Glutamatergic neuron (in vitro differentiated cells): ENCODE results near the gene SCRN3. TPM values are rescaled to one million over a fixed set of nuclear protein-coding genes. Genes with fewer than 3 reads are reported as not detected.
"Not testable (repeated sequence)": the region's sequence is repeated elsewhere in the genome, so short reads cannot be mapped to it uniquely, and the experiment has no call there.

Experiments
- DNase-seq: peaks from one replicate; pipeline ENCODE4 v3.0.0; 2022
- H3K27ac Mint-ChIP-seq: one replicate; pipeline ENCODE4 v1.8.0; 2020; ENCODE audit warnings: mild to moderate bottlenecking, mixed read lengths, inconsistent platforms; ENCODE audit not compliant: unreplicated experiment
- H3K27me3 Mint-ChIP-seq: one replicate; pipeline ENCODE4 v1.8.0; 2020; ENCODE audit warnings: mild to moderate bottlenecking, moderate library complexity, mixed read lengths, inconsistent platforms; ENCODE audit not compliant: unreplicated experiment
- H3K36me3 Mint-ChIP-seq: one replicate; pipeline ENCODE4 v1.8.0; 2020; ENCODE audit warnings: mild to moderate bottlenecking, mixed read lengths, inconsistent platforms; ENCODE audit not compliant: unreplicated experiment
- H3K4me1 Mint-ChIP-seq: one replicate; pipeline ENCODE4 v1.8.0; 2020; ENCODE audit warnings: mild to moderate bottlenecking, low read depth, mixed read lengths, inconsistent platforms; ENCODE audit not compliant: unreplicated experiment
- H3K4me3 Mint-ChIP-seq: one replicate; pipeline ENCODE4 v1.8.0; 2020; ENCODE audit warnings: mild to moderate bottlenecking, mixed read lengths, inconsistent platforms; ENCODE audit not compliant: unreplicated experiment
- H3K9me3 Mint-ChIP-seq: one replicate; pipeline ENCODE4 v1.8.0; 2020; ENCODE audit warnings: mild to moderate bottlenecking, moderate library complexity, mixed read lengths, inconsistent platforms; ENCODE audit not compliant: unreplicated experiment
- total RNA-seq: library from RNA; stranded (reverse); fragmentation: NEBNext Ultra II Directional; extraction: Animal tissue kit (Norgen Biotek cat#: 25700); gene quantifications from one replicate; pipeline ENCODE4 v1.2.1, GENCODE V29; 2021; ENCODE audit not compliant: unreplicated experiment
- TF ChIP-seq, protein P1 (sequence below): fragments of 200-600 bp; sonication (generic); IDR thresholded peaks from one replicate; pipeline ENCODE4 v1.5.0; 2021; ENCODE audit not compliant: partially characterized antibody, unreplicated experiment

The SCRN3 gene
- total RNA-seq, 1 donor from 2014 or later = 51.3 TPM

DNA sequence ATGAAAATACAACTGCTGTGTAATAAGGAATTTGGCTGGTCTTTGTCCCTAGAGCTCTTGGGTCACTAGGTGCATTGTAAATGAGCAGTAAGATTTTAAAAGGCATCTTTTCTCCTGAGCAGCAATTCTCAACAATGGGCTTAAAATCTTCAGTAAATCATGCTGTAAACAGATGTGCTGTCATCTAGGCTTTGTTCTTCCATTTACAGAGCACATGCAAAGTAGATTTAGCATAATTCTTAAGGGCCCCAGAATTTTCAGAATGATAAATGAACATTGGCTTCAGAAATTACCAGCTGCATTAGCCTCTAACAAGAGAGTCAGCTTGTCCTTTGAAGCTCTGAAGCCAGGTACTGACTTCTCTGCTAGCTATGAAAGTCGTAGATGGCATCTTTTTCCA is 26.8 kb upstream of the SCRN3 start:
- no peak for DNase-seq
- Mint-ChIP-seq H3K36me3 (peaks cover 34% of the 10 kb centered on the region), H3K4me3 (no peak overlapping the region), H3K27ac (no peak overlapping the region), H3K4me1 (no peaks in the 10 kb centered on the region), H3K27me3 (no peaks in the 10 kb centered on the region), H3K9me3 (peaks cover 4% of the 10 kb centered on the region)
- TF ChIP-seq, protein P1, sequence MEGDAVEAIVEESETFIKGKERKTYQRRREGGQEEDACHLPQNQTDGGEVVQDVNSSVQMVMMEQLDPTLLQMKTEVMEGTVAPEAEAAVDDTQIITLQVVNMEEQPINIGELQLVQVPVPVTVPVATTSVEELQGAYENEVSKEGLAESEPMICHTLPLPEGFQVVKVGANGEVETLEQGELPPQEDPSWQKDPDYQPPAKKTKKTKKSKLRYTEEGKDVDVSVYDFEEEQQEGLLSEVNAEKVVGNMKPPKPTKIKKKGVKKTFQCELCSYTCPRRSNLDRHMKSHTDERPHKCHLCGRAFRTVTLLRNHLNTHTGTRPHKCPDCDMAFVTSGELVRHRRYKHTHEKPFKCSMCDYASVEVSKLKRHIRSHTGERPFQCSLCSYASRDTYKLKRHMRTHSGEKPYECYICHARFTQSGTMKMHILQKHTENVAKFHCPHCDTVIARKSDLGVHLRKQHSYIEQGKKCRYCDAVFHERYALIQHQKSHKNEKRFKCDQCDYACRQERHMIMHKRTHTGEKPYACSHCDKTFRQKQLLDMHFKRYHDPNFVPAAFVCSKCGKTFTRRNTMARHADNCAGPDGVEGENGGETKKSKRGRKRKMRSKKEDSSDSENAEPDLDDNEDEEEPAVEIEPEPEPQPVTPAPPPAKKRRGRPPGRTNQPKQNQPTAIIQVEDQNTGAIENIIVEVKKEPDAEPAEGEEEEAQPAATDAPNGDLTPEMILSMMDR = no peak

DNA sequence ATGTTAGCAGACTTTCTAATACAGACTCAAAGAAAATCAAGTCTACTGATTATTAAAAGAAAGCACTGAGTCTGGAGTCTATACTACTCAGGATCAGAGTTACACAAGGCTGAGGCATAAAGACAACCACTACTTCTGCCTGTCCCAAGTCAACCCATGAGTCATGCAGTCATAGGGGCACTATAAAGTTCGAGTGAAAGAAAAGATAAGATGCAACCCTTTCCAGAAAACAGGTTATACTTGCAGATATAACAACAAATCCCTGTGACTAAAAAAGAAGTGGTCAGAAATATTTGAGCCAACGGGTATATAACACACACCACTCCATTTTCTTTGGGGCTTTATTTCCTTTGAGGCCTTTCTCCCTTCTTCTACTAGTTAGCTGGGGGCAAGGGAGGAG is 18.6 kb upstream of the SCRN3 start:
- TF ChIP-seq, protein P1 = no peak

DNA sequence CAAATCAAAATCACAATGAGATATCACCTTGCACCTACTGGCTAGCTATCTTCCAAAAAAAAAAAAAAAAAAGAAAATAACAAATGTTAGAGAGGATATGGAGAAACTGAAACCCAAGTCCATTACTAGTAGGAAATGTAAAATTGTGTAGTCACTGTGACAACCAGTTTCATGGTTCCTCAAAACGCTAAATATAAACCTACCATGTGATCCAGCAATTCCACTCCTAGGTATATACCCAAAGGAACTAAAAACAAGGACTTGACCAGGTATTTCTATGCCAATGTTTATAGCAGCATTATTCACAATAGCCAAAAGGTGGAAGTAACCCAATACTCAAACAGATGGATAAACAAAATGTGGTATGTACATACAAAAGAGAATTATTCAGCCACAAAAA is 11.7 kb upstream of the SCRN3 start:
- Mint-ChIP-seq H3K27me3 (no peaks in the 10 kb centered on the region), H3K4me3 (no peak overlapping the region)
- no peak for DNase-seq

More for the DNA sequence above, 18.6 kb upstream of the SCRN3 start:
- Mint-ChIP-seq H3K27ac (no peak overlapping the region), H3K9me3 (no peaks in the 10 kb centered on the region), H3K4me3 (no peak overlapping the region), H3K27me3 (peaks cover 1% of the 10 kb centered on the region), H3K4me1 (no peaks in the 10 kb centered on the region), H3K36me3 (no peaks in the 10 kb centered on the region)
- no peak for DNase-seq

DNA sequence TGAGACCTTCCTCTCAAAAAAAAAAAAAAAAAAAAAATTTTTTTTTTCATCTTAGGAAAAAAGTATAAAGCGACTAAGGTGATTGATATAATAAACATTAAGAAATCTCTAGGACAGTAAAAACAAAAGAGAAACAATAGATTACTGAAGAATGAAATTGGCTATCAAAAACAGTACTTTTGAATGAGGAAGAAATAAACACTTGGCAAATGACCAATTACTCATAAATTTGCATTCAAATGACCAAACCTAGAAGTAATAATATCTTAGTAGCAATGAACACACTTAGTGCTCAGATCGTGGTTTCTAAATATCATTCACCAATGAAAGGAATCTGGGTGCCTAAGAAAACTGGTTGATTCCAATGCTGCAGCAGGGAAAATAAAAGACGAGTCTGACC is 10.3 kb upstream of the SCRN3 start:
- no peaks in the 10 kb centered on the region for H3K4me1 Mint-ChIP-seq
- DNase-seq = no peak
- TF ChIP-seq, protein P1 = no peak
- no peaks in the 10 kb centered on the region for H3K27me3 Mint-ChIP-seq
- peaks cover 9% of the 10 kb centered on the region for H3K36me3 Mint-ChIP-seq
- no peak overlapping the region for H3K27ac Mint-ChIP-seq
- no peak overlapping the region for H3K4me3 Mint-ChIP-seq
- no peaks in the 10 kb centered on the region for H3K9me3 Mint-ChIP-seq

More for the DNA sequence above, 11.7 kb upstream of the SCRN3 start:
- Mint-ChIP-seq H3K9me3 (no peaks in the 10 kb centered on the region), H3K4me1 (no peaks in the 10 kb centered on the region), H3K36me3 (peaks cover 5% of the 10 kb centered on the region), H3K27ac (no peak overlapping the region)
- TF ChIP-seq, protein P1 = no peak

DNA sequence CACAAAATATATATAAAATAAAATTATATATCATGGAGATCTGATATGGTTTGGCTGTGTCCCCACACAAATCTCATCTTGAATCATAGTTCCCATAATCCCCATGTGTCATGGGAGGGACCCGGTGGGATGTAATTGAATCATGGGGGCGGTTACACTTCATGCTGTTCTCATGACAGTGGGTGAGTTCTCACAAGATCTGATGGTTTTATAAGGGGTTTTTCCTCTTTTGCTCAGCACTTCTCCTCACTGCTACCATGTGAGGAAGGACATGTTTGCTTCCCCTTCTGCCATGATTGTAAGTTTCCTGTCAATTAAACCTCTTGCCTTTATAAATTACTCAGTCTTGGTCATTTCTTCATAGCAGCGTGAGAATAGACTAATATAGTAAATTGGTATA is 6.8 kb upstream of the SCRN3 start:
- not testable (repeated sequence) for H3K9me3 Mint-ChIP-seq, H3K4me1 Mint-ChIP-seq, DNase-seq, H3K4me3 Mint-ChIP-seq, H3K27me3 Mint-ChIP-seq, H3K36me3 Mint-ChIP-seq, H3K27ac Mint-ChIP-seq

DNA sequence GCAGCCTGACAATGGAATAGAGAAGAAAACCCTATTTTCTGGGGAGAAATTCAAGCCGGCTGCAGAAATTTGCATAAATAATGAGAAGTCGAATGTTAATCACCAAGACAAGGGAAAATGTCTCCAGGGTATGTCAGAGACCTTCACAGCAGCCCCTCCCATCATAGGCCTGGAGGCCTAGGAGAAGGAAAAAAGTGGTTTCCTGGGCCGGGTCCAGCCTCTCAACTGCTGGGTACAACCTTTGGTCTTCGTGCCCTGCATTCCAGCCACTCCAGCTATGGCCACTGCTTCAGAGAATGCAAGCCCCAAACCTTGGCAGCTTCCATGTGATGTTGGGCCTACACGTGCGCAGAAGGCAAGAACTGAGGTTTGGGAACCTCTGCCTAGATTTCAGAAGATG is 6.0 kb upstream of the SCRN3 start:
- Mint-ChIP-seq H3K36me3 (peaks cover 9% of the 10 kb centered on the region), H3K27ac (no peak overlapping the region), H3K9me3 (no peaks in the 10 kb centered on the region), H3K4me3 (no peak overlapping the region), H3K4me1 (peaks cover 5% of the 10 kb centered on the region), H3K27me3 (no peaks in the 10 kb centered on the region)
- no peak for DNase-seq
- TF ChIP-seq, protein P1 = no peak

DNA sequence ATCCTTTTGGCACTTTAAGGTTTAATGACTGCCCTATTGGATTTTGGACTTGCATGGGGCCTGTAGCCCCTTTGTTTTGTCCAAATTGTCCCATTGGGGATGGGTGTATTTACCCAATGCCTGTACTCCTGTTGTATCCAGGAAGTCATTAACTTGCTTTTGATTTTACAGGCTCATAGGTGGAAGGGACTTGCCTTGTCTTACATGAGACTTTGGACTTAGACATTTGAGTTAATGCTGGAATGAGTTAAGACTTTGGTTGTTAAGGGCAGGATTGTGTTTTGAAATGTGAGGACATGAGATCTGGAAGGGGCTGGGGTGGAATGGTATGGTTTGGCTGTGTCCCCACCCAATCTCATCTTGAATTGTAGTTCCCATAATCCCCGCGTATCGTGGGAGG is 5.2 kb upstream of the SCRN3 start:
- not testable (repeated sequence) for H3K4me1 Mint-ChIP-seq, DNase-seq, H3K36me3 Mint-ChIP-seq, H3K27ac Mint-ChIP-seq, H3K27me3 Mint-ChIP-seq, H3K4me3 Mint-ChIP-seq, H3K9me3 Mint-ChIP-seq
